Trophoblast cell (in vitro differentiated cells and primary cell): ENCODE measurements around the gene H3-3A.

Experiments used
- DNase-seq, 2 donors: peaks; one replicate each; pipeline ENCODE4 v3.0.0-alpha.2; 2016
- H2AFZ ChIP-seq: 2 replicates; pipeline ENCODE4 v1.6.1; 2013; ENCODE audit warnings: low read length, moderate library complexity, mild to moderate bottlenecking; ENCODE audit not compliant: insufficient read depth, poor library complexity
- H2AK5ac ChIP-seq: 2 replicates; pipeline ENCODE4 v1.6.1; 2013; ENCODE audit warnings: mild to moderate bottlenecking, low read length
- H2BK120ac ChIP-seq: 2 replicates; pipeline ENCODE4 v1.6.1; 2013; ENCODE audit warnings: low read length, mild to moderate bottlenecking, moderate library complexity; ENCODE audit not compliant: insufficient read depth, poor library complexity
- H2BK12ac ChIP-seq: 2 replicates; pipeline ENCODE4 v1.6.1; 2013; ENCODE audit warnings: mild to moderate bottlenecking, low read length, moderate library complexity
- H2BK5ac ChIP-seq: 2 replicates; pipeline ENCODE4 v1.6.1; 2013; ENCODE audit warnings: low read length, low read depth, moderate library complexity, mild to moderate bottlenecking; ENCODE audit not compliant: poor library complexity
- H3K14ac ChIP-seq: 2 replicates; pipeline ENCODE4 v1.6.1; 2013; ENCODE audit warnings: mild to moderate bottlenecking, low read length
- H3K18ac ChIP-seq: 2 replicates; pipeline ENCODE4 v1.6.1; 2013; ENCODE audit warnings: mild to moderate bottlenecking, low read length
- H3K23ac ChIP-seq: 2 replicates; pipeline ENCODE4 v1.6.1; 2013; ENCODE audit warnings: low read length
- H3K27ac ChIP-seq: 2 replicates; pipeline ENCODE4 v1.5.1; 2013; ENCODE audit warnings: low read depth, mild to moderate bottlenecking, inconsistent platforms, low read length, moderate library complexity
- H3K27me3 ChIP-seq: 2 replicates; pipeline ENCODE4 v1.6.1; 2013; ENCODE audit warnings: inconsistent platforms, mild to moderate bottlenecking, low read length, moderate library complexity; ENCODE audit not compliant: insufficient read depth
- H3K36me3 ChIP-seq, 2 experiments: 1 replicate in 1 of 2; 2 replicates in 1 of 2; pipeline ENCODE4 v1.6.1; 2013; ENCODE audit warnings: low read length in 2 of 2, mild to moderate bottlenecking in 2 of 2, moderate library complexity in 1 of 2; ENCODE audit not compliant: insufficient read depth in 2 of 2, control insufficient read depth in 1 of 2
- H3K4ac ChIP-seq: 2 replicates; pipeline ENCODE4 v1.6.1; 2013; ENCODE audit warnings: low read depth, mild to moderate bottlenecking, low read length, moderate library complexity
- H3K4me1 ChIP-seq, 2 experiments: 1 replicate in 1 of 2; 2 replicates in 1 of 2; pipeline ENCODE4 v1.6.1; 2013; ENCODE audit warnings: low read length in 2 of 2, mild to moderate bottlenecking in 2 of 2, moderate library complexity in 1 of 2; ENCODE audit not compliant: insufficient read depth in 2 of 2, control insufficient read depth in 1 of 2
- H3K4me2 ChIP-seq: 2 replicates; pipeline ENCODE4 v1.6.1; 2013; ENCODE audit warnings: inconsistent platforms, mild to moderate bottlenecking, low read length, moderate library complexity
- H3K4me3 ChIP-seq: 2 replicates; pipeline ENCODE4 v1.5.1; 2013; ENCODE audit warnings: mild to moderate bottlenecking, low read depth, low read length, inconsistent platforms
- H3K79me1 ChIP-seq: one replicate; pipeline ENCODE4 v1.6.1; 2013; ENCODE audit warnings: low read length
- H3K79me2 ChIP-seq: 2 replicates; pipeline ENCODE4 v1.6.1; 2013; ENCODE audit warnings: low read length, mild to moderate bottlenecking; ENCODE audit not compliant: control insufficient read depth, insufficient read depth, poor library complexity
- H3K9ac ChIP-seq: 2 replicates; pipeline ENCODE4 v1.6.1; 2013; ENCODE audit warnings: mild to moderate bottlenecking, low read length
- H3K9me3 ChIP-seq: 2 replicates; pipeline ENCODE4 v1.6.1; 2013; ENCODE audit warnings: low read depth, mild to moderate bottlenecking, control low read depth, inconsistent platforms, low read length; ENCODE audit not compliant: insufficient read depth
- H4K12ac ChIP-seq: 2 replicates; pipeline ENCODE4 v1.6.1; 2013; ENCODE audit warnings: low read depth, mild to moderate bottlenecking, low read length, moderate library complexity
- H4K8ac ChIP-seq: 2 replicates; pipeline ENCODE4 v1.6.1; 2013; ENCODE audit warnings: low read depth, mild to moderate bottlenecking, low read length, moderate library complexity
- H4K91ac ChIP-seq: one replicate; pipeline ENCODE4 v1.6.1; 2013; ENCODE audit warnings: low read depth, mild to moderate bottlenecking, low read length, moderate library complexity
- WGBS: extraction: QIAGEN DNeasy Blood & Tissue Kit; methylation state at CpG from one replicate; pipeline ENCODE4 v1.1.7; 2013; ENCODE audit warnings: missing lambda C conversion rate; ENCODE audit not compliant: insufficient read length, insufficient coverage; ENCODE audit errors: extremely low coverage; 5-methylcytosine and 5-hydroxymethylcytosine counted together

Gene H3-3A

DNA sequence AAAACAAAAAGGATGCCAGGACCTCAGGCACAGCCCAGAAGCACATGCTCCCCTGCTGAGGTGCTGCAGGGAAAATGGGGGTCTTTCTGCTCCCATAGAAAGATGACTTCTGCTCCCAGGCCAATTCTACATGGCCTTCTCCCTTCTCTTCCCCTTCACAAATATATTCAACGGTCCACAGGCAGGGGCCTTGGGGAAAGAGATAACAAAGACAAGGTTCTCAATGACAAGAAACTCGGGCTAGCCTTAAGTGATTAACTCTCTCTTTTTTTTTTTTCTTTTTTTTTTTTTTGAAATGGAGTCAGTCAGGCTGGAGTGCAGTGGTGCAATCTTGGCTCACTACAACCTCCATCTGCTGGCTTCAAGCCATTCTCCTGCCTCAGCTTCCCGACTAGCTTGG lies 54.2 kb downstream of the H3-3A start:
- Histone ChIP-seq H4K91ac (no peak overlapping the region), H3K14ac (no peak overlapping the region), H2BK120ac (no peak overlapping the region), H2AFZ (no peak overlapping the region), H3K27me3 (no peaks in the 10 kb centered on the region), H3K18ac (no peak overlapping the region), H3K79me2 (no peaks in the 10 kb centered on the region), H3K27ac (no peak overlapping the region), H3K9me3 (no peaks in the 10 kb centered on the region), H4K12ac (no peak overlapping the region), H3K79me1 (peaks cover 2% of the 10 kb centered on the region), H4K8ac (no peak overlapping the region), H3K4ac (no peak overlapping the region), H2BK12ac (no peak overlapping the region), H3K23ac (no peak overlapping the region), H2BK5ac (no peak overlapping the region), H3K36me3 (no peaks in the 10 kb centered on the region), H2AK5ac (no peak overlapping the region), H3K4me3 (no peak overlapping the region), H3K9ac (no peak overlapping the region), H3K4me2 (no peak overlapping the region), H3K4me1 (peaks cover 3 to 4% of the 10 kb centered on the region in 2 experiments)
- DNase-seq, result no peak
- WGBS, result no CpG with 5 or more reads among the region's 3 CpGs

DNA sequence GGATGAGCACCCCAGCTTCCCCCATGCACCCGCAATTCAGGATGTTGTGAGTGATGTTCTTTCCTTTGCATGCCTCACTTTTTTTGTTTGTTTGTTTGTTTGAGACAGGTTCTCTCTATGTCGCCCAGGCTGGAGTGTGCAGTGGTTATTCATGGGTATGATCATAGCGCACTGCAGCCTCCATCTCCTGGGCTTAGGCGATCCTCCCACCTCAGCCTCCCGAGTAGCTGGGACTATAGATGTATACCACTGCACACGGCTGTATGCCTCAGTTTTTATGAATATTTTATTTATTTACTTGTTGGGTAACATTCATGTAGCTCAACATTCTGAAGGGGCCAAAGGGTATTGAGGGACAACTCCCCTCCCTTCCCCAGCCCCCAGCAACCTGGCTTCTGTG lies 54.8 kb downstream of the H3-3A start:
- WGBS, result no CpG with 5 or more reads among the region's 6 CpGs
- Histone ChIP-seq H3K4ac (no peak overlapping the region), H3K79me1 (peaks cover 7% of the 10 kb centered on the region), H3K4me3 (no peak overlapping the region), H2AK5ac (no peak overlapping the region), H3K27me3 (no peaks in the 10 kb centered on the region), H3K27ac (no peak overlapping the region), H4K91ac (no peak overlapping the region), H3K9ac (no peak overlapping the region), H4K12ac (no peak overlapping the region), H3K79me2 (peaks cover 4% of the 10 kb centered on the region), H2BK12ac (no peak overlapping the region), H3K23ac (no peak overlapping the region), H3K18ac (no peak overlapping the region), H2BK5ac (no peak overlapping the region), H3K4me2 (no peak overlapping the region), H2AFZ (no peak overlapping the region), H3K36me3 (no peaks in the 10 kb centered on the region), H3K14ac (no peak overlapping the region), H3K4me1 (peaks cover 3 to 5% of the 10 kb centered on the region in 2 experiments), H2BK120ac (no peak overlapping the region), H4K8ac (no peak overlapping the region), H3K9me3 (no peaks in the 10 kb centered on the region)
- no peak for DNase-seq

DNA sequence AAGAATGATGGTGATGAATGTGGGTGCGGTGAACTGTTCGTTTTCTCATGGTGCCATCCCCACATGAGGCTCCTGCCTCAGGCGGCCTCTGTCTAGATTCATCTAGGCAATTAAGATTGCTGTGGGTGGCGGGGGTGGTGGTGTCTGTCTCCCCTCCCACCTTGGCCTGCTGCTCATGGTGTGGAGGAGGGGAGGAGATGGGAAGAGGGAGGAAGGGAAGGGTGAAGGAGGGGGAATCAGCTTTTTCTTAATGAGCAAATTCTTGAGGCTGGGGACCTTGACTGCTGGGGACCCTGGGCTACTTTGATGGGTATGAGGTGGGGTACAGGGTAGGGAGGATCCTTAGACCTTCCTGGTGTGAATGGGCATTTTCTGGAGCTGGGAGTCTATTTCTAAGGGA lies 55.8 kb downstream of the H3-3A start:
- H2AFZ ChIP-seq, result no peak overlapping the region
- no peak overlapping the region for H3K9ac ChIP-seq
- no CpG with 5 or more reads among the region's 4 CpGs for WGBS
- no peak overlapping the region for H3K14ac ChIP-seq
- no peak overlapping the region for H2BK120ac ChIP-seq
- H3K27ac ChIP-seq, result no peak overlapping the region
- DNase-seq, result no peak
- H4K12ac ChIP-seq, result no peak overlapping the region
- H4K91ac ChIP-seq, result no peak overlapping the region
- H2BK5ac ChIP-seq, result no peak overlapping the region
- H3K4me2 ChIP-seq, result no peak overlapping the region
- no peak overlapping the region for H4K8ac ChIP-seq
- H3K18ac ChIP-seq, result no peak overlapping the region
- H2AK5ac ChIP-seq, result no peak overlapping the region
- no peak overlapping the region for H3K23ac ChIP-seq
- no peak overlapping the region for H3K4me3 ChIP-seq
- H3K79me2 ChIP-seq, result peaks cover 6% of the 10 kb centered on the region
- no peak overlapping the region for H3K4ac ChIP-seq
- no peaks in the 10 kb centered on the region for H3K9me3 ChIP-seq
- no peak overlapping the region for H2BK12ac ChIP-seq
- H3K36me3 ChIP-seq, result no peaks in the 10 kb centered on the region
- H3K79me1 ChIP-seq, result peaks cover 11% of the 10 kb centered on the region
- H3K27me3 ChIP-seq, result no peaks in the 10 kb centered on the region
- peaks cover 5 to 9% of the 10 kb centered on the region in 2 experiments for H3K4me1 ChIP-seq

DNA sequence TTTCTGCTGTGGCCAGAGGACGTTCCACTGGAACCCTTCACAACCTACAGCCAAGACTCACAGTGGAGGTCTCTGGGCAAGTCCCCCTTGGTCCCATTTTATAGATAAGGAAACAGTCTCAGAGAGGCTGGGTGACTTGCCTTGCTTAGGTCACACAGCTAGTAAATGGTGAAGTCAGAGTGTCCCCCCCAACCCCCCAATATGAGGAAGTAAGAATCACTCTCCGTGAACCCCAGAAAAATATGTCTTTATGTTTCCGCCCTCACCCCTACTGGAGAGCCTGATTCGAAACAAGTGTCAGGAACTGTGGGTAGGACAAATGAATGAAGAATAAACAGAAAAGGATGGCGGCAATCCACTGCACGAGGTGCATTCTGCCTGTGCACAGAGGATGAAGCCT lies 56.7 kb downstream of the H3-3A start:
- H2AFZ ChIP-seq, result no peak overlapping the region
- no peak overlapping the region for H4K91ac ChIP-seq
- DNase-seq, result no peak
- no peak overlapping the region for H3K4me2 ChIP-seq
- H3K79me2 ChIP-seq, result peaks cover 6% of the 10 kb centered on the region
- no peaks in the 10 kb centered on the region for H3K27me3 ChIP-seq
- peaks cover 5 to 9% of the 10 kb centered on the region in 2 experiments for H3K4me1 ChIP-seq
- no peak overlapping the region for H2BK5ac ChIP-seq
- H3K9ac ChIP-seq, result no peak overlapping the region
- no peak overlapping the region for H3K27ac ChIP-seq
- no peak overlapping the region for H3K14ac ChIP-seq
- no peak overlapping the region for H2BK12ac ChIP-seq
- peaks cover 11% of the 10 kb centered on the region for H3K79me1 ChIP-seq
- H3K23ac ChIP-seq, result no peak overlapping the region
- H2AK5ac ChIP-seq, result no peak overlapping the region
- H3K4me3 ChIP-seq, result no peak overlapping the region
- H3K9me3 ChIP-seq, result no peaks in the 10 kb centered on the region
- no peak overlapping the region for H4K12ac ChIP-seq
- no CpG with 5 or more reads among the region's 6 CpGs for WGBS
- no peaks in the 10 kb centered on the region for H3K36me3 ChIP-seq
- no peak overlapping the region for H4K8ac ChIP-seq
- no peak overlapping the region for H3K18ac ChIP-seq
- no peak overlapping the region for H2BK120ac ChIP-seq
- no peak overlapping the region for H3K4ac ChIP-seq
